HUES64 (cell line): ENCODE measurements around the gene KRABD2.
"Not testable (repeated sequence)": the region's sequence is repeated elsewhere in the genome, so short reads cannot be mapped to it uniquely, and the experiment has no call there.

Experiments used
- H3K27ac ChIP-seq: 2 replicates; pipeline ENCODE4 v1.7.0; 2013; ENCODE audit warnings: low read depth, low read length, inconsistent platforms
- H3K27me3 ChIP-seq: 2 replicates; pipeline ENCODE4 v1.6.1; 2013; ENCODE audit warnings: mild to moderate bottlenecking, low read length; ENCODE audit not compliant: insufficient read depth
- H3K36me3 ChIP-seq: 2 replicates; pipeline ENCODE4 v1.6.1; 2013; ENCODE audit warnings: mild to moderate bottlenecking, low read length; ENCODE audit not compliant: insufficient read depth
- H3K4me1 ChIP-seq: 2 replicates; pipeline ENCODE4 v1.6.1; 2013; ENCODE audit warnings: mild to moderate bottlenecking, low read length, moderate library complexity; ENCODE audit not compliant: insufficient read depth
- H3K4me3 ChIP-seq: 2 replicates; pipeline ENCODE4 v1.5.1; 2013; ENCODE audit warnings: mild to moderate bottlenecking, low read length, moderate library complexity
- H3K9ac ChIP-seq: 2 replicates; pipeline ENCODE4 v1.6.1; 2013; ENCODE audit warnings: mild to moderate bottlenecking, low read depth, low read length
- H3K9me3 ChIP-seq: 2 replicates; pipeline ENCODE4 v1.6.1; 2013; ENCODE audit warnings: low read depth, low read length; ENCODE audit not compliant: insufficient read depth
- WGBS: fragments of 150-250, 120-280 bp; methylation state at CpG from one replicate; pipeline ENCODE4 v1.1.7; 2013; ENCODE audit warnings: missing lambda C conversion rate; 5-methylcytosine and 5-hydroxymethylcytosine counted together

The KRABD2 gene

DNA sequence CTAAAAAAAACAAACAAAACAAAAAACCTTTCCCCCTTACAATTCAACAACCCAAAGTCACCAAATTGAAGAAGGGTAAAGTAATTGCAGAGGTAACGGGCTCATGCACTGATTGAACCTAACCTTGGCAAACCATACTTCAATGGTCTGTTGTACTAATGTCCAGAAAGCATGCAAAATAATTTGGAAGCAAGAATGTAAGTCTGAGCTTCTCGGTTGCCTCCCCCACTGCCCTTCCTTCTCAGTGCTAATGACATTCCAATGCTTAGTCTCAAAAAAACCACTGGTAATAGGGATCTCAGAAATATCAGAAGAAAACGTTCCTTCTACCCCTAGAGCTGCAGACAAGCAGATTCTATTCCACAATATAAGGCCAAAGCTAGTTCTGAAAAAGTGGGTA is 15.8 kb downstream of the KRABD2 start:
- 0 out of 2 replicates have a peak overlapping the region, but pooled peaks have one; percentile 17 for H3K27ac ChIP-seq
- no peak overlapping the region for H3K4me3 ChIP-seq
- H3K36me3 ChIP-seq, result no peaks in the 10 kb centered on the region
- WGBS, result 58% methylated on average over 3 of the region's 3 CpGs
- H3K9me3 ChIP-seq, result no peaks in the 10 kb centered on the region
- H3K9ac ChIP-seq, result no peak overlapping the region
- H3K27me3 ChIP-seq, result no peaks in the 10 kb centered on the region
- H3K4me1 ChIP-seq, result peaks cover 22% of the 10 kb centered on the region

GRCh38 chr17:8360260-8360659 is 16.2 kb downstream of the KRABD2 start:
- Histone ChIP-seq H3K9me3 (no peaks in the 10 kb centered on the region), H3K36me3 (no peaks in the 10 kb centered on the region), H3K4me1 (peaks cover 22% of the 10 kb centered on the region), H3K27ac (0 out of 2 replicates have a peak overlapping the region, but pooled peaks have one; percentile 17), H3K27me3 (no peaks in the 10 kb centered on the region), H3K9ac (peak overlapping the region; percentile 19; the same call in 1 of the 2 replicates), H3K4me3 (no peak overlapping the region)
- WGBS, result 55% methylated on average over 3 of the region's 3 CpGs

DNA sequence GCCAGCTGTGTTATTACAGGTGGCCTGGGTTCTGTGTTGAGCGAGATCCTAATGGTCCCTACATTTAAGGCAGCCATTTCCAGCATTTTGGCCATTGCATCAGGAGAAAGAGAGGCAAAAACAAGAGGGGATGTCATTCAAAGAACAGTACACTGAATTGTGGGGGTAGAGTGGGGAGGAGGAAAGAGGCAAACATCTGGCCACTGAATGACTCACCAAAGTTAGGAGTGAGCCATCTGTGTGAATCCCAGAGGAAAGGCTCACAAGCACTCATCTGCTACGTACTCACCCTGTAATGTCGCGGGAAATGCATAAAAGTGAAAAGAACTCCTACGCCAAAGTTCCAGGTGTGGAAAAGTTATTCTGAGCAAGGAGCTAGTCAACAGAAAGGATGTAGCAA is 16.7 kb downstream of the KRABD2 start:
- no peaks in the 10 kb centered on the region for H3K27me3 ChIP-seq
- H3K9ac ChIP-seq, result no peak overlapping the region
- H3K27ac ChIP-seq, result peak overlapping the region; percentile 4; the same call in 1 of the 2 replicates
- no peak overlapping the region for H3K4me3 ChIP-seq
- H3K36me3 ChIP-seq, result no peaks in the 10 kb centered on the region
- H3K9me3 ChIP-seq, result no peaks in the 10 kb centered on the region
- peaks cover 22% of the 10 kb centered on the region for H3K4me1 ChIP-seq
- WGBS, result 67% methylated on average over 5 of the region's 5 CpGs

- H3K9me3 ChIP-seq, result no peaks in the 10 kb centered on the region
- H3K4me3 ChIP-seq, result no peak overlapping the region
- H3K4me1 ChIP-seq, result peaks cover 31% of the 10 kb centered on the region
- H3K27me3 ChIP-seq, result no peaks in the 10 kb centered on the region
- no peaks in the 10 kb centered on the region for H3K36me3 ChIP-seq
- H3K27ac ChIP-seq, result no peak overlapping the region
- WGBS, result 87% methylated on average over 3 of the region's 3 CpGs
- no peak overlapping the region for H3K9ac ChIP-seq
Measured at GRCh38 chr17:8357910-8358309, 18.6 kb downstream of the KRABD2 start.

DNA sequence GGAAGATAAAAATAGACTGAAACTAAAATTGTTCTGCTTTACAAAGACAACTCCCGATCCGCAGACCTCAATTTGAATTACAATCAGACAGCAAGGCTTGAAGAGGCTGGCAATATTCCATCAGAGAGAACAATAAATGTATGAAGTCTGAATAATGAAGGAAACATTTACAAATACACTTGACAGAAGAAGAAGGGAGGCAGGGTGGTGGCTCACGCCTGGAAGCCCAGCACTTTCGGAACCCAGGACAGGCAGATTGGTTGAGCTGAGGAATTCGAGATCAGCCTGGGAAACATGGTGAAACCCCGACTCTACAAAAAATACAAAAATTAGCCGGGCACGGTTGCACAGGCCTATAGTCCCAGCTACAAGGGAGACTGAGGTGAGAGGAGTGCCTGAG is 22.3 kb downstream of the KRABD2 start:
- H3K4me1 ChIP-seq, result peaks cover 12% of the 10 kb centered on the region
- no peaks in the 10 kb centered on the region for H3K9me3 ChIP-seq
- H3K9ac ChIP-seq, result no peak overlapping the region
- H3K27me3 ChIP-seq, result no peaks in the 10 kb centered on the region
- no peak overlapping the region for H3K4me3 ChIP-seq
- no peak overlapping the region for H3K27ac ChIP-seq
- H3K36me3 ChIP-seq, result no peaks in the 10 kb centered on the region
- 84% methylated on average over 7 of the region's 8 CpGs for WGBS

- Histone ChIP-seq H3K4me1 (peaks cover 9% of the 10 kb centered on the region; the same call in 1 of the 2 replicates), H3K27ac (no peak overlapping the region), H3K9me3 (no peaks in the 10 kb centered on the region), H3K9ac (no peak overlapping the region), H3K27me3 (no peaks in the 10 kb centered on the region), H3K36me3 (no peaks in the 10 kb centered on the region), H3K4me3 (no peak overlapping the region)
- 82% methylated on average over 7 of the region's 7 CpGs for WGBS
Measured at GRCh38 chr17:8353736-8354135, 22.8 kb downstream of the KRABD2 start.

DNA sequence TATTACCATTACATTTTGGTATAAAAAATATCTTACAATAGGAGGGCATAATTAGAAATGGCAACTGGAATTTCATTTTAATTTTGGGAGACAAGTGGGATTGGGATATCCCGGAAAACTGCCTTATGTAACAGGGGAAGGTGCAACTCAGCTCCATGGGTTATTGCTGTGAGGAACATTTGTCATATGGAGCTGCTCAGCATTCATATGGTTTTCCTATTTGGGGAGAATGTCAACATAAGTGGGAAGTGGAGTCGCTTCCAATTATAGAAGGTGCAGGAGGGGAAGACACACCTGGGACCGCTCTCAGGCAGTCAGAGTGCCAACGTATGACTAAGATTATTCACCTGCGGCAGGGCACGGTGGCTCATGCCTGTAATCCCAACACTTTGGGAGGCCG is 26.2 kb downstream of the KRABD2 start:
- no peaks in the 10 kb centered on the region for H3K27me3 ChIP-seq
- no peaks in the 10 kb centered on the region for H3K36me3 ChIP-seq
- no peak overlapping the region for H3K4me3 ChIP-seq
- H3K4me1 ChIP-seq, result peaks cover 9% of the 10 kb centered on the region; the same call in 1 of the 2 replicates
- H3K27ac ChIP-seq, result no peak overlapping the region
- WGBS, result 88% methylated on average over 7 of the region's 7 CpGs
- H3K9me3 ChIP-seq, result no peaks in the 10 kb centered on the region
- no peak overlapping the region for H3K9ac ChIP-seq

DNA sequence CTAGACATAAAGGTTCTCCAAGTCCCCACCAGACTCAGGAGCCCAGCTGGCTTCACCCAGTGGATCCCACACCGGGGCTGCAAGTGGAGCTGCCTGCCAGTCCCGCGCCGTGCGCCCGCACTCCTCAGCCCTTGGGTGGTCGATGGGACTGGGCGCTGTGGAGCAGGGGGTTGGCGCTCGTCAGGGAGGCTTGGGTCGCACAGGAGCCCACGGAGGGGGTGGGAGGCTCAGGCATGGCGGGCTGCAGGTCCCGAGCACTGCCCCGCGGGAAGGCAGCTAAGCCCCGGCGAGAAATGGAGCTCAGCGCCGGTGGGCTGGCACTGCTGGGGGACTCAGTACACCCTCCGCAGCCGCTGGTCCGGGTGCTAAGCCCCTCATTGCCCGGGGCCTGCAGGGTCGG is 29.5 kb downstream of the KRABD2 start:
- H3K36me3 ChIP-seq, H3K9ac ChIP-seq, H3K4me1 ChIP-seq, H3K4me3 ChIP-seq, H3K9me3 ChIP-seq, H3K27ac ChIP-seq, H3K27me3 ChIP-seq: not testable (repeated sequence)
- 95% methylated on average over 25 of the region's 25 CpGs for WGBS

GRCh38 chr17:8345951-8346665 is 30.4 kb downstream of the KRABD2 start:
- Histone ChIP-seq H3K9ac (no peak overlapping the region), H3K27ac (no peak overlapping the region), H3K4me1 (peaks cover 9% of the 10 kb centered on the region), H3K27me3 (no peaks in the 10 kb centered on the region), H3K9me3 (no peaks in the 10 kb centered on the region), H3K36me3 (no peaks in the 10 kb centered on the region), H3K4me3 (no peak overlapping the region)
- WGBS, result 94% methylated on average over 4 of the region's 5 CpGs

- no peak overlapping the region for H3K27ac ChIP-seq
- 80% methylated on average over 6 of the region's 6 CpGs for WGBS
- no peak overlapping the region for H3K9ac ChIP-seq
- no peak overlapping the region for H3K4me3 ChIP-seq
- H3K36me3 ChIP-seq, result no peaks in the 10 kb centered on the region
- no peaks in the 10 kb centered on the region for H3K9me3 ChIP-seq
- H3K4me1 ChIP-seq, result peaks cover 10% of the 10 kb centered on the region
- H3K27me3 ChIP-seq, result no peaks in the 10 kb centered on the region
Measured at GRCh38 chr17:8345052-8345690, 31.3 kb downstream of the KRABD2 start.

DNA sequence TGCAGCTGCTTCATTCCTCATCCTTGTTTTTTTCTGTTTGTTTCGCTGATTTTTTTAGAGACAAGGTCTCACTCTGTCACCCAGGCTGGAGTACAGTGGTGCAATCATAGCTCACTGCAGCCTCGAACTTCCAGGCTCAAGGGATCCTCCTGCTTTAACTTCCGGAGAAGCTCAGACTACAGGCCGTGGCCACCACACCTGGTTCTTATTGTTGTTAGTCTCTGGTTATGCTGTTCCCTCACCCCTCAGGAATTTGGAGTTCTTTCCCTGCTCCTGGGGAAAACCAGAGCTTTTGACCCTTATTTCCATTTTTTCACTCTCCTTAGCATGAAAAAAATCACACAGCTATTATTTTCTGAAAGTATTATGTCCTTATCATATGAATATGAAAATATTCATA is 35.0 kb downstream of the KRABD2 start:
- Histone ChIP-seq H3K4me1 (peaks cover 20% of the 10 kb centered on the region), H3K27ac (no peak overlapping the region), H3K9me3 (no peaks in the 10 kb centered on the region), H3K9ac (peak overlapping the region; percentile 41; the same call in 1 of the 2 replicates), H3K27me3 (no peaks in the 10 kb centered on the region), H3K4me3 (no peak overlapping the region), H3K36me3 (no peaks in the 10 kb centered on the region)
- WGBS, result 64% methylated on average over 4 of the region's 4 CpGs
